Mesenchymal stem cell (in vitro differentiated cells and primary cell): Measurements from ENCODE around the gene CCDC187.
A peak's percentile ranks its signal among the peaks of the same experiment; 100 is the strongest.

Experiments used
- DNase-seq: peaks from one replicate; pipeline ENCODE4 v3.0.0-alpha.2; 2013
- H2AFZ ChIP-seq: one replicate; pipeline ENCODE4 v1.6.1; 2013; ENCODE audit warnings: low read depth, mild to moderate bottlenecking, control low read depth, inconsistent platforms, low read length, moderate library complexity
- H2AK5ac ChIP-seq: 2 replicates; pipeline ENCODE4 v1.6.1; 2013; ENCODE audit warnings: low read length, moderate library complexity, mild to moderate bottlenecking, inconsistent platforms; ENCODE audit not compliant: severe bottlenecking
- H2BK120ac ChIP-seq: one replicate; pipeline ENCODE4 v1.6.1; 2013; ENCODE audit warnings: low read depth, mild to moderate bottlenecking, inconsistent platforms, low read length, moderate library complexity
- H2BK12ac ChIP-seq, 2 experiments: one replicate each; pipeline ENCODE4 v1.6.1; 2013; ENCODE audit warnings: inconsistent platforms in 2 of 2, low read length in 2 of 2, mild to moderate bottlenecking in 2 of 2, moderate library complexity in 2 of 2, control low read depth in 1 of 2
- H2BK15ac ChIP-seq: one replicate; pipeline ENCODE4 v1.6.1; 2013; ENCODE audit warnings: mild to moderate bottlenecking, low read depth, inconsistent platforms; ENCODE audit not compliant: poor library complexity, severe bottlenecking
- H2BK5ac ChIP-seq: 2 replicates; pipeline ENCODE4 v1.6.1; 2013; ENCODE audit warnings: low read depth, mild to moderate bottlenecking, low read length, control low read depth, inconsistent platforms; ENCODE audit not compliant: poor library complexity, severe bottlenecking
- H3K14ac ChIP-seq, 2 experiments: one replicate each; pipeline ENCODE4 v1.6.1; 2013; ENCODE audit warnings: inconsistent platforms in 2 of 2, low read length in 2 of 2, control low read depth in 1 of 2, mild to moderate bottlenecking in 1 of 2, moderate library complexity in 1 of 2
- H3K18ac ChIP-seq, 2 experiments: one replicate each; pipeline ENCODE4 v1.6.1; 2013; ENCODE audit warnings: inconsistent platforms in 2 of 2, low read length in 2 of 2, control low read depth in 1 of 2, low read depth in 1 of 2, mild to moderate bottlenecking in 1 of 2
- H3K23ac ChIP-seq, 2 experiments: one replicate each; pipeline ENCODE4 v1.6.1; 2013; ENCODE audit warnings: inconsistent platforms in 2 of 2, low read length in 2 of 2, mild to moderate bottlenecking in 2 of 2, moderate library complexity in 2 of 2, control low read depth in 1 of 2
- H3K27ac ChIP-seq: 2 replicates; pipeline ENCODE4 v1.5.1; 2013; ENCODE audit warnings: mild to moderate bottlenecking, moderate library complexity, low read length, control low read depth, inconsistent platforms; ENCODE audit not compliant: poor library complexity, severe bottlenecking
- H3K27me3 ChIP-seq, 2 experiments: 2 replicates each; pipeline versions ENCODE4 v1.6.1 to v1.7.0; 2013; ENCODE audit warnings: low read length in 2 of 2, mild to moderate bottlenecking in 2 of 2, moderate library complexity in 2 of 2, control low read depth in 1 of 2, inconsistent platforms in 1 of 2; ENCODE audit not compliant: control insufficient read depth in 1 of 2, insufficient read depth in 1 of 2
- H3K36me3 ChIP-seq, 2 experiments: 2 replicates each; pipeline versions ENCODE4 v1.6.1 to v1.7.0; 2013; ENCODE audit warnings: low read length in 2 of 2, control low read depth in 1 of 2, inconsistent platforms in 1 of 2, low read depth in 1 of 2, mild to moderate bottlenecking in 1 of 2; ENCODE audit not compliant: insufficient read depth in 2 of 2, control insufficient read depth in 1 of 2
- H3K4ac ChIP-seq, 2 experiments: one replicate each; pipeline ENCODE4 v1.6.1; 2013; ENCODE audit warnings: inconsistent platforms in 2 of 2, low read length in 2 of 2, mild to moderate bottlenecking in 2 of 2, moderate library complexity in 2 of 2, control low read depth in 1 of 2, low read depth in 1 of 2
- H3K4me1 ChIP-seq: 2 replicates; pipeline ENCODE4 v1.6.1; 2013; ENCODE audit warnings: low read depth, low read length, control low read depth; ENCODE audit not compliant: control insufficient read depth, insufficient read depth
- H3K4me2 ChIP-seq: 2 replicates; pipeline ENCODE4 v1.6.1; 2013; ENCODE audit warnings: low read length, mild to moderate bottlenecking, inconsistent platforms; ENCODE audit not compliant: poor library complexity, severe bottlenecking
- H3K4me3 ChIP-seq, 2 experiments: 2 replicates each; pipeline versions ENCODE4 v1.5.1 to v1.7.0; 2013; ENCODE audit warnings: low read length in 2 of 2, mild to moderate bottlenecking in 2 of 2, control low read depth in 1 of 2, low read depth in 1 of 2; ENCODE audit not compliant: insufficient read depth in 1 of 2
- H3K79me1 ChIP-seq: replicated peaks from 2 replicates; pipeline ENCODE4 v1.6.1; 2013; ENCODE audit warnings: mild to moderate bottlenecking, control low read depth, low read length, inconsistent platforms; ENCODE audit not compliant: poor library complexity, severe bottlenecking
- H3K9ac ChIP-seq: 2 replicates; pipeline ENCODE4 v1.7.0; 2013; ENCODE audit warnings: mild to moderate bottlenecking, low read length, moderate library complexity
- H3K9me3 ChIP-seq: 2 replicates; pipeline ENCODE4 v1.7.0; 2013; ENCODE audit warnings: mild to moderate bottlenecking, low read length; ENCODE audit not compliant: control insufficient read depth
- H4K8ac ChIP-seq: one replicate; pipeline ENCODE4 v1.6.1; 2013; ENCODE audit warnings: inconsistent platforms, mild to moderate bottlenecking, low read length, moderate library complexity
- H4K91ac ChIP-seq: one replicate; pipeline ENCODE4 v1.6.1; 2013; ENCODE audit warnings: mild to moderate bottlenecking, low read length, inconsistent platforms
- WGBS: methylation state at CpG from one replicate; pipeline ENCODE4 v1.1.7; 2013; ENCODE audit warnings: mixed read lengths; 5-methylcytosine and 5-hydroxymethylcytosine counted together

The CCDC187 gene

DNA sequence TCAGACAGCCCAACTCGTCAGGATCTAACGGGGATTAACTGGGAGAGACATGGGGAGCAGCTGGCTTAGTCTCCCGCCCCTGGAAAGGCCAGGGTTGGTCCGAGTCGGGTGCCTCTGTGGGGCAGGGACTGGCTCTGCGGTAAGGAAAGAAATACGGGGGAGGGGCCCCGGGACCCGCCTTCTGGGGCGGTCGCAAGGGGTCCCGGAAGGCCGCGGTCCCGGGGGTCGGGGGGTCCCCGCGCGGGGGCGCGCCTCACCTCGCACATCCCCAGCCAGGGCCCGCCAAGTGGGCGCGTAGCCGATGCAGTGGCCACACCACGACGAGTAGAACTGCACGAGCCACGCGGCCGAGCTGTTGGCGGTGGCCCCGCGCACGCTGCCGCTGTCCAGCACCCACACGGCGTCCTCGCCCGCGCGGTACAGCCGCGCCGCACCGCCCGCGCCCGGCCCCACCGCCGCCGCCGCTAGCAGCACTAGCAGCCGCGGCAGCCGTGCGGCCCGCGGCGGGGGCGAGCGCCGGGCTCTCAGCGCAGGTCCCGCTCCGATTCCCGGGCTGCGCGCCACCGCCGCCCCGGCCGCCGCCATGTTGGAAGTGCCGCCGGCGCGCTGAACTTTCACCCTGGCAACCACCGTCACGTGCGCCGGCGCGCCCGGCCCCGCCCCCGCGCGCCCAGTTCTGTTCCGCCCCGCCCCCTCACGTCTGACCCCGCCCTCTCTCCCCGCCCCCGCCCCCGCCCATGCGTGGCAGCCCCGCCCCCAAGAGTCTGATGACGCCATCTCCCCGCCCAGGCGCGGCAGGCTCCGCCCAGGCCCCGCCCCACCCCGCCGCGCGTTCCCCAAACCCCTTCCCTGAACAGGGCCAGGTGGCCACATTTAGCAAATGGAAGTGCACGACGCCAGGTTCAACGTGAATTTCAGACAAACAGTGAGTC is 58.4 kb downstream of the CCDC187 start, which contains the start of gene QSOX2:
Gene QSOX2 (minus strand): TSS at position 594 of the 932 bp plus-strand sequence. CDS start 9 bp downstream, at position 585.
- H3K36me3 ChIP-seq = peaks cover 0 to 14% of the 10 kb centered on the region in 2 experiments
- H3K18ac ChIP-seq = no peak within 1 kb of the TSS
- under 1% methylated on average over 50 of the region's 112 CpGs for WGBS
- H2AFZ ChIP-seq = peak within 1 kb of the TSS; percentile 65
- H3K4me3 ChIP-seq = peak within 1 kb of the TSS; percentile 90 to 93
- H3K79me1 ChIP-seq = peaks cover 36% of the 10 kb centered on the region
- peak within 1 kb of the TSS in 1 of 2 experiments; percentile 58 for H3K4ac ChIP-seq
- H3K27ac ChIP-seq = no peak within 1 kb of the TSS
- DNase-seq = peak; percentile 72
- H4K91ac ChIP-seq = no peak within 1 kb of the TSS
- H3K9me3 ChIP-seq = no peaks in the 10 kb centered on the region
- H2BK15ac ChIP-seq = no peak within 1 kb of the TSS
- no peak within 1 kb of the TSS for H2BK12ac ChIP-seq
- peaks cover 15 to 43% of the 10 kb centered on the region in 2 experiments for H3K27me3 ChIP-seq
- no peak within 1 kb of the TSS for H3K23ac ChIP-seq
- no peak within 1 kb of the TSS for H2AK5ac ChIP-seq
- peak within 1 kb of the TSS; percentile 77 for H3K4me2 ChIP-seq
- H3K9ac ChIP-seq = peak within 1 kb of the TSS; percentile 86
- peak within 1 kb of the TSS; percentile 21 for H4K8ac ChIP-seq
- H3K14ac ChIP-seq = no peak within 1 kb of the TSS
- H2BK120ac ChIP-seq = no peak within 1 kb of the TSS
- peaks cover 11% of the 10 kb centered on the region for H3K4me1 ChIP-seq
- no peak within 1 kb of the TSS for H2BK5ac ChIP-seq

DNA sequence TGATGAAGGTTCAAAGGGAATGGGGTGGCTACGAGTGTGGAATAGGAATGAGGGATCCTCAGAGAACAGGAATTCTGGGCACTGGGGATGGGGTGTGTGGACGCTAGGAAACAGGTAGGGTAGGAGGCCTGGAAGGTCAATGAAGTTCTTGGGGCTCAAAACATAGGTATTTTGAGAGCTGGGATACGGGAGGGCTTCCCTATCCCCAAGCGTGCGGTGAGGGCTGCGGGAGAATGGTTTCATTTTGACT is 59.0 kb downstream of the CCDC187 start:
- Histone ChIP-seq H3K27me3 (peaks cover 12 to 37% of the 10 kb centered on the region in 2 experiments), H3K23ac (no peak overlapping the region)
- 4% methylated on average over 6 of the region's 6 CpGs for WGBS

DNA sequence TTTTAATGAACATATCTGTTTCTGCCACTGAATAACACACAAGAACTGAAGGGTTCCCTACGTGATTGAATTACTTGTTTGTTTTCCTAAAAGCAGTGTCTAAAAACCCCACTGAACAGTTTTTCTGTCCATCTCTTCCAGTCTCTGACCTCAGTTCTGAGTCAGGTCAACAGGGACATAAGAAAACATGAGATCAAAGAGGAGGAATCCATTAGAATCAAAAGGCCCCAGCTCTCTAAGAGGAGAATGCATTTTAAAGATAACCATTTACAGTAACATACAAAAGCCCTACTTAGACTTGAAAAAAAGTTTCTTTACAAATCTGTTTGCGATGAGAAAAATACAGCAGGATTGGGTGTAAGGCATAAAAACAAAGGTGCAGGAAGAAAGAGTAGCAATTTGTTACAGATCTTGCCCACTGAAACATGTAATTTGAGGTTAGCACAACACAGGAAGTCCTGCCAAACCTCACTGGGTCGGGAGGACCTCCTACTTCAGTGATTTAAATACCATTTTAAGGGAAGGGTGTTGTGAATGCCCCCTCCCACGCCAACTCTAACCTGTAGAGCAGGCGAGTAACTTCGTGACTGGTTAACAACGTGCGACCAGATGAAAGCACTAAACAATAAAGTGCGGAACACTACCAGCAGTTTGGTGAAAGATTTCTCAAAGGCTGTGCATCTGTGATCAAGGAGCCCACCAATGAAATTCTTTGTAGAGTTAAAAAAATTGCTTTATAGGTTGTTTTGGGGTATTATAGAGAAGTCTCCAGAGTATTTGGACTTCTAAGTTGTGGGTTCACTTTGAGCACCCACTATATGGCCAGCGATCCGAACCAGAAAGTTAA is 59.5 kb downstream of the CCDC187 start:
- H4K91ac ChIP-seq = no peak overlapping the region
- no peak overlapping the region for H3K4ac ChIP-seq
- H3K4me3 ChIP-seq = peak overlapping the region in 1 of 2 experiments; percentile 93
- no peak overlapping the region for H2AFZ ChIP-seq
- H3K9me3 ChIP-seq = no peaks in the 10 kb centered on the region
- H2BK120ac ChIP-seq = no peak overlapping the region
- H3K4me2 ChIP-seq = peak overlapping the region; percentile 77
- H3K9ac ChIP-seq = peak overlapping the region; percentile 86
- H2BK12ac ChIP-seq = no peak overlapping the region
- H3K14ac ChIP-seq = no peak overlapping the region
- no peak overlapping the region for H2BK5ac ChIP-seq
- H3K79me1 ChIP-seq = peaks cover 44% of the 10 kb centered on the region
- no peak overlapping the region for H3K27ac ChIP-seq
- H2AK5ac ChIP-seq = no peak overlapping the region
- H3K18ac ChIP-seq = no peak overlapping the region
- peaks cover 0 to 16% of the 10 kb centered on the region in 2 experiments for H3K36me3 ChIP-seq
- H4K8ac ChIP-seq = no peak overlapping the region
- H3K23ac ChIP-seq = no peak overlapping the region
- H3K27me3 ChIP-seq = peaks cover 11 to 31% of the 10 kb centered on the region in 2 experiments
- peaks cover 11% of the 10 kb centered on the region for H3K4me1 ChIP-seq
- DNase-seq = no peak
- H2BK15ac ChIP-seq = no peak overlapping the region
- WGBS = 33% methylated on average over 11 of the region's 11 CpGs

More for the DNA sequence above, 59.0 kb downstream of the CCDC187 start:
- Histone ChIP-seq H3K27ac (no peak overlapping the region), H4K91ac (no peak overlapping the region), H3K79me1 (peaks cover 39% of the 10 kb centered on the region), H2AFZ (peak overlapping the region; percentile 3), H3K4ac (no peak overlapping the region), H2BK12ac (no peak overlapping the region), H3K4me1 (peaks cover 11% of the 10 kb centered on the region), H3K14ac (no peak overlapping the region), H2BK15ac (no peak overlapping the region), H3K4me3 (peak overlapping the region; percentile 90 to 93), H2AK5ac (no peak overlapping the region), H3K9me3 (no peaks in the 10 kb centered on the region), H2BK120ac (no peak overlapping the region), H3K18ac (no peak overlapping the region), H3K4me2 (peak overlapping the region; percentile 77), H3K36me3 (peaks cover 0 to 14% of the 10 kb centered on the region in 2 experiments), H4K8ac (no peak overlapping the region), H2BK5ac (no peak overlapping the region), H3K9ac (peak overlapping the region; percentile 86)
- no peak for DNase-seq

DNA sequence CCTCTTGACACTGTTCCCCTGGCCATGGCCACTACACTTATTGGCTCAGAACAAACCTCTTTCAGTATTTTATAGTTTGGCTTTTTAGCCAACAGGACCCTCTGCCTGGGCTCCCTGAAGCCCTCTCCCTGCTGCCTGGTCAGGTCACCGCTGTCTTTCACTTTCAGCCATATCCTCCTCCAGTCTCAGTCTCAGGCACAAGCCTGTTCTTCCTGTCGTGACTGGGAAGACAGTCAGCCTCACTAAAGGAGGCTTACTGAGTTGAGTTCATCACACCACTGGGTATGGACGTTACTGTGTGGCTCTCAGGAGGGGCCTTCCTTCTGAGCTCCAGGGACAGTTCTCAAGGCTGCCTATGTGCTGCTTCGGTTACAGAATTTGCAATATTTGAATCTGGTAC is 60.3 kb downstream of the CCDC187 start:
- Histone ChIP-seq H2BK15ac (no peak overlapping the region), H3K4me1 (peaks cover 11% of the 10 kb centered on the region), H3K36me3 (peaks cover 0 to 16% of the 10 kb centered on the region in 2 experiments), H4K91ac (no peak overlapping the region), H2BK120ac (no peak overlapping the region), H2AK5ac (no peak overlapping the region), H2AFZ (no peak overlapping the region), H4K8ac (no peak overlapping the region), H3K23ac (no peak overlapping the region), H3K4ac (no peak overlapping the region), H2BK5ac (no peak overlapping the region), H3K9me3 (no peaks in the 10 kb centered on the region), H3K79me1 (peaks cover 50% of the 10 kb centered on the region), H3K4me3 (no peak overlapping the region), H3K18ac (no peak overlapping the region), H2BK12ac (no peak overlapping the region), H3K27me3 (peaks cover 8 to 24% of the 10 kb centered on the region in 2 experiments), H3K14ac (no peak overlapping the region), H3K27ac (no peak overlapping the region), H3K9ac (no peak overlapping the region), H3K4me2 (no peak overlapping the region)
- DNase-seq = no peak
- 79% methylated on average over 4 of the region's 4 CpGs for whole genome bisulfite sequencing
